ENCODE results near the gene TRIM63. TPM values are rescaled to one million over a fixed set of nuclear protein-coding genes. Genes with fewer than 3 reads are reported as not detected.

The TRIM63 gene
- polyA plus RNA-seq, 4 donors = 0.51 to 0.86 (median 0.77) TPM

DNA sequence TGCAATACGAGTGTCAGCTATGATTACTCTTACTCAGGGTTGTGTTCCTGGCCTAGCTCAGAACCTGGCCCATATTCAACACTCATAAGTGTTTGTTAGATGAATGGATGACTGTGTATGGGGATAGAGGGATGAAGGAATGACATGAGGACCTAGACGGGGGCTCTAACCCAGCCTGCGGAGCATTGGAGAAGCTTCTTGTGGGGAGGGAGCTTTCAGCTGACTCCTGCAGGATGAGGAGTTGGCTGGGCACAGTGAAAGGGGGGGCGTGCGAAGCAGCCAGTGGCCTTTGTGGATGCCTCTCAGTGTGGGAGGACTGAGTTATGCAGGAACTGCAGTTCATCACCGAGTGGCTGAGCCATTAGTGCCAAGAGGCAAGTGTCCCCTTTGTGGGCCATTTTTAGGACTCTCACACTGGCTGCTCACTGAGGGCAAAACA lies 47.1 kb downstream of the TRIM63 start:
- DNase-seq (ENCODE audit: low read depth in 4 of 4, low spot score in 3 of 4) = no peak

DNA sequence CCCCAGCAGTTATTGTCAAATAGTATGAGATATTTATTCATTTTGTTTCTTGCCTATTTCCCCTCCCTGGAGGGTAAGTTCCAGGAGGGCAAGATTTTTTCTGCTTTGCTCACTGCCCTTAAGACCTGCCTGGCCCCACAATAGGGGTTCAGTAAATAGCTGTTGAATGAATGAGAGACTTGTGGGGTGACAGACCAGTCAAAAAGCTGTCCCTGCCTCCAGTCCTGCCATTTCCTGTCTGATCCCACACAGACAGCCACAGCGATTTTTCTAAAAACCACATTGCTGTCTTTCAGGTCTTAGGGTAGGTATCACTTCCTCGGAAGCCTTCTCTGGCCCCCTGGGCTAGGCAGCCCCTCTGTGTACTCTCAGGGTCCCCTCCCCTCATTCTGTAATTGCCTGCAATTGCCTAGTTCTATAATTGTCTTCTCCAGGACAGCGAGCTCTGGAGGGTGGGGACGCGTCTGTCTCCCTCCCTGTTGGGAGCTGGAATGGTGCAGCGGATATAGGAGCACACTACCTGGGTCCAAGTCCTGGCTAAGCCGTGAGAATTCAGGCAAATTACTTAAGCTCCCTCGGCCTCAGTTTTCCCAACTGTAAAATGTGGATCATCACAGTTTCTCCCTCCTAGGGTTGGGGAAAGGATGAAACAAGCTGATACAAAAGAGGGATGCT lies 47.7 kb downstream of the TRIM63 start:
- DNase-seq (ENCODE audit: low read depth in 4 of 4, low spot score in 3 of 4) = no peak

DNA sequence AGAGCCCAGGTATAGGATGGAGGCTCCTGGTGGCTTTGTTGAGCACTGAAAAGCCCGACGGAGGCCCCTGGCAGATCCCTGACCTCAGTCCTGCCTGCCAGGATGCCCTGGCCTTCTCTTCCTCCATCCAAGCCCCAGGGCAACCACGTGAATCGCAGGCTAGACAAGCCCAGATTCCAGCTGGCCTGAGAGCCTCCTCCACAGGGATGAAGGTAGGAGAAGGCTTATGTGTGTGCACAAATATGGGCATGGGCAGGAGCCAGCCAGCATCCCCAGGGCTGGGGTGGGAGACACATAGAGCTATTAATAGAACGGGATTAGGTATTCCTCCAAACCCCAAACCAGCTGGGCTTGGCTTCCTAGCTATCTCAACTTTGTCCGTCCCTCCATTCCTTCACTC lies 49.8 kb downstream of the TRIM63 start:
- no peak for DNase-seq (ENCODE audit: low read depth in 4 of 4, low spot score in 3 of 4)

DNA sequence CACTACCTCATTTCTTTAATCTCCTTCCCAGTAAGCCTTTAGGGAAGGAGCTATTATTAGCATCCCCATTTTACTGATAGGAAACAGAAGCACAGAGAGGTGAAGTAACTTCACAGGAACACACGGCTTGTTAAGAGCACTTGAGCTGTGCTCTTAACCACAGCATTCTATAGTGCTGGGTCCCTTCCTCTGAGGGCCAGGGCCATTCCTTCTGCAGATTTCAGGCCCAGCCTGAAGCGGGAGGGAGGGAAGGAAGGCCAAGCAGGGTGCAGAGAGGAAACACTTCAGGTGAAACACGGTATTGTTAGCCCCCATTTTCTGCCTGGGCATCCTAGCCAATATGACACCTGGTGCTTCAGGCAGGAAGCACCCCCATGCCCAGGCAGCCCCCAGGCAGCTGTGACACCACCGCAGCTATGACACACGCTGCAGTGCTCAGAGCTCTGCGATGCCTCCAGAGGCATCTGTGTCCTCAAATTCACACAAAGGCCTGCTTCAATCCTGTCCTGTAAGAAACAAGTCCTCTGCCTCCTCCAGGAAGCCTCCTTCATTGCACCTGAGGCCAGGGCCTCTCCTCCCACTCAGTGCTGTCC lies 50.4 kb downstream of the TRIM63 start:
- DNase-seq (ENCODE audit: low read depth in 4 of 4, low spot score in 3 of 4) = no peak

DNA sequence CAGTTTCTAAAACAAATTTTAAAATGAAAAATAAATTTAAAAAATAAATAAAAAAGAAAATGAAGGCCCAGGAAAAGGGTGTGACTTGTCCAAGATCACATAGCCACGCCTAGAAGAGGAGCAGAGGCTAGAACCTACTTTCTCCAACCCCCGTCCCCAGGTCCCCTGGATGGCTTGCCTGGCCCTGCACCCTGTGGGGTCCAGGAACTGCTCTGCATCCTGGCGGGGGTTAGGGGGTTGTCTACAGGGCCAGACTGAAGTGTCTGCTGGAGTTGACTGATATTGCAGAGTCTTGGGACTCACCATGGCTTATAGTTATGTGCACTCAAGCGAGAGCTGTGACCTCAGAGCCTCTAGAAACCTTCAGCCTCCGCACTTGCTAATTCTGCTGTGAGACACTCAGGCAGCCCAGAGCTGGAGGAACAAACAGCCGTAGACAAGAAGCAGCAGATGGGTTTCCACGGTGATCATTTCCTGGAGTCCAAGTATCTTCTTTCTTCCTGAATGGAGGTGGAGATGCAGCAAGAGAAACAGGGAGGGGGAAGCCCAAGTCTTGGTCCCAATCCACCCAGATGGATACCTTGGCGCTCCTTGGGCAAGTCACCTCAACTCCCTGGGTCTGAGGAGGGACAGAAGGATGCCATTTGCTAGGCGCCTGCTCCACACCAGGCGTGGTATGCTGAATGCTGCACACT lies 51.0 kb downstream of the TRIM63 start:
- DNase-seq (ENCODE audit: low read depth in 4 of 4, low spot score in 3 of 4) = no peak

DNA sequence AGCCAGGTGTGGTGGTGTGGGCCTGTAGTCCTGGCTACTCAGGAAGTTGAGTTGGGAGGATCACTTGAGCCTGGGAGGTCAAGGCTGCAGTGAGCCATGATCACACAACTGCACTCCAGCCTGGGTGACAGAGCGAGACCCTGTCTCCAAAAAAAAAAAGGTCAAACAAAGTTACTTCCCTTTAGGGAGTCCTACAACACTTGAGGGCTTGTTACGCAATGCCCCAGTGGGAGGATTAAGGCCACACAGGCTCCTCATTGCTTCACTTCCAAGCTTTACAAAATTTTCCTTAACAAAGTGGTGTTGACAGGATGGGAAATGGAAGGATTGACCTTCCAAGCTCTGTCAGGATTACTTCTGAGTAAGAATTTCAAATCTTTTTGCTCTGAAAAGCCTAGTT lies 52.1 kb downstream of the TRIM63 start:
- DNase-seq (ENCODE audit: low read depth in 4 of 4, low spot score in 3 of 4) = no peak

DNA sequence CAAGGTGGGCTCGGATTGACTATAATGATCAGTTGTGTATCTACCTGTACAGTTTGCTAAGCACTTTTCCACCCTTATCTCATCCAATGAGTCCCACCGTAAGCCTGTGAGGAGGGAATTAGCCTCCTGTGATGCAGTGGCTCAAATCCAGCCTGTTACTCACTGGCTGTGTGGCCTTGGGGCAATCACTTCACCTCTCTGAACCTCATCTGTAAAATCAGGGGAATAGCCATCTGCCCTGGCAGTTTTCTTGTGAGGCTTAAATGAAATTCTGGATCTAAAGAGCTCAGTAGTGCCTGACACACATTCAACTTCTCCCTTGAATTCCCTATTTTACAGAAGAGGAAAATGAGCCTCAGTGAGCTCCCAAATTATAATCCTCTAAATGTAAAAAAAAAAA lies 53.3 kb downstream of the TRIM63 start:
- no peak for DNase-seq (ENCODE audit: low read depth in 4 of 4, low spot score in 3 of 4)

GRCh38 chr1:26012864-26013263 lies 54.6 kb downstream of the TRIM63 start:
- DNase-seq (ENCODE audit: low read depth in 4 of 4, low spot score in 3 of 4) = no peak

- no peak for DNase-seq (ENCODE audit: low read depth in 4 of 4, low spot score in 3 of 4)
Observed at GRCh38 chr1:26010825-26011224, 56.6 kb downstream of the TRIM63 start.

GRCh38 chr1:26009796-26010447 lies 57.5 kb downstream of the TRIM63 start:
- peak in 1 of 4 donors; percentile 7 for DNase-seq (ENCODE audit: low read depth in 4 of 4, low spot score in 3 of 4)

- DNase-seq (ENCODE audit: low read depth in 4 of 4, low spot score in 3 of 4) = no peak
Observed at GRCh38 chr1:26006710-26007109, 60.7 kb downstream of the TRIM63 start.

DNA sequence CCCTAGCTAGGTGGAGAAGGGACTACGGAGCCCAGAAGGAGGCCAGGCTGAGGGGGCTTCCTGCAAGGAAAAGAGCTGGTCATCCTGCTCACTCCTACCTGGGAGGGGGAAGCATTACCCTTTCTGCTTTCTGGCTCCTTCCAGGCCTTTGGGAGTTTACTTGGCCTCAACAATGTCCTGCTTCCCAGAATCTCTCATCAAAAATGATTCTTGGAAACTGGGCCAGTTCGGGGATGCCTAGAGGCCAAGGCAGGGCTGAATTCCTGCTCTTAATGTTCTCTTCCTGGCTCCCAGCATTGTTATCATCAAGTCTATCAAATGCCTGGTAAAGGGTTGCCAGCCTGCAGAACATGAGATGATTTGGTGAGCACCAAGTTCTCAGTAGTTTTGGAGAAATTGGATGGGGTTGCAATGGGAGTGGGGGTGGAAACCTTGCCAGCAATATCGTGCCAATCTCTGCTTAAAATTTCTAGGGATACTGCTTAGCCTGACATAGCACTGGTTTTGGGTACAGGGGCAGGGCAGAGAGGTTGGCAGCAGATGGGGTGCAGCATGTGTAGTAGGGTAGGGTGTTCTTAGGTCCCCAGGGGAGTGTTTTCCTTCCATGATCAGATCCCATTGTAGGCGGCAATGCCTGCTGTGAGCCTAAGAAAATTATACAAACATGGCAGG lies 61.9 kb downstream of the TRIM63 start:
- DNase-seq (ENCODE audit: low read depth in 4 of 4, low spot score in 3 of 4) = no peak

DNA sequence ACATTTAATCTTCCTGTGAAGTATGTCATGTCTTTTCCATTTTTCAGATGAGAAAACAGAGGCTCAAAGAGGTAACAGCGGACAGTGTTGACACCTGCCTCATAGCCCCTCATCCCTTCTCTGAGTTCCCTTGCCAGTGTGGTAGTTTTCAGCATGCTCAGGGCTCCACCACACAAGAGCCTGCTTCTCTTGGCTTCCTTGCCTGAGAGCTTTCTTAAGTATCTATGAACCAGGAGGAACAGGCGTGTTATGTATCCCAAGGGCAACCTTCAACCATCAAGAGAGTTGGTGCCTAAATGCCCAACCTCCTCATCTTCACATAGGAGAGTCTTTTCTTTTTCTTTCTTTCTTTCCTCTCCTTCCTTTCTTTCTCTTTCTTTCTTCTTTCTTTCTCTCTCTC lies 63.7 kb downstream of the TRIM63 start:
- no peak for DNase-seq (ENCODE audit: low read depth in 4 of 4, low spot score in 3 of 4)

DNA sequence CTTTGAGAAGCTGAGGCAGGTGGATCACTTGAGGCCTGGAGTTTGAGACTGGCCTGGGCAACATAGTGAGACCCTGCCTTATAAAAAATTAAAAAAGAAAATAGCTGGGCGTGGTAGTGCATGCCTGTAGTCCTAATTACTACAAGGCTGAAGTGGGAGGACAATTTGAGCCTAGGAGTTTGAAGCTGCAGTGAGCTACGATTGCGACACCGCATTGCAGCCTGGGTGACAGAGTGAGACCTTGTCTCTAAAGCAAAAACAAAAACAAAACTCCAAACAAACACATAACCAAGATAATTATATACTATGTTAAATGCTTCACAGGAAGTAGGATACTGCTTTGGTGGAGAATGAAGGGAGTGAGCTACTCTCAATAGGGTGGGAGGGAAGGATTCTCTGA lies 64.2 kb downstream of the TRIM63 start:
- no peak for DNase-seq (ENCODE audit: low read depth in 4 of 4, low spot score in 3 of 4)

Other genes with a start within 250 kb of the TRIM63 start
- gene MTFR1L, start 247.7 kb downstream of the TRIM63 start, polyA plus RNA-seq (ENCODE audit: insufficient read length in 4 of 4) = 100 to 1,000 TPM in 2 of 4 donors, 10 to 100 TPM in 2; 87.9 to 106 (median 96.7) TPM
- 1 to 10 TPM; 2.8 to 4.7 (median 4.2) TPM for gene AUNIP, start 208.2 kb downstream of the TRIM63 start, polyA plus RNA-seq (ENCODE audit: insufficient read length in 4 of 4)
- gene PAQR7, start 191.9 kb downstream of the TRIM63 start, polyA plus RNA-seq (ENCODE audit: insufficient read length in 4 of 4) = 10 to 100 TPM; 27.3 to 32.4 (median 30.5) TPM
- 1,000 to 10,000 TPM; 1,142 to 1,361 (median 1,291) TPM for gene STMN1, start 161.2 kb downstream of the TRIM63 start, polyA plus RNA-seq (ENCODE audit: insufficient read length in 4 of 4)
- 10 to 100 TPM; 17.1 to 22.2 (median 19.1) TPM for gene PAFAH2, start 69.6 kb downstream of the TRIM63 start, polyA plus RNA-seq (ENCODE audit: insufficient read length in 4 of 4)
- 1 to 10 TPM; 1.0 to 1.7 (median 1.4) TPM for gene EXTL1, start 45.9 kb downstream of the TRIM63 start, polyA plus RNA-seq (ENCODE audit: insufficient read length in 4 of 4)
- gene SLC30A2, start 21.5 kb downstream of the TRIM63 start, polyA plus RNA-seq (ENCODE audit: insufficient read length in 4 of 4) = 1 to 10 TPM; 3.1 to 6.8 (median 4.8) TPM
- 10 to 100 TPM; 17.9 to 23.1 (median 22.2) TPM for gene PDIK1L, start 44.2 kb upstream of the TRIM63 start, polyA plus RNA-seq (ENCODE audit: insufficient read length in 4 of 4)
- 1 to 10 TPM; 1.2 to 1.7 (median 1.3) TPM for gene FAM110D, start 91.4 kb upstream of the TRIM63 start, polyA plus RNA-seq (ENCODE audit: insufficient read length in 4 of 4)
- gene C1orf232, start 101.3 kb upstream of the TRIM63 start, polyA plus RNA-seq (ENCODE audit: insufficient read length in 4 of 4) = under 1 TPM in 1 of 4 donors, not detected in 3; 0.17 TPM
- gene ZNF593, start 102.3 kb upstream of the TRIM63 start, polyA plus RNA-seq (ENCODE audit: insufficient read length in 4 of 4) = 10 to 100 TPM; 11.4 to 29.1 (median 14.6) TPM
- gene ZNF593OS, start 104.2 kb upstream of the TRIM63 start, polyA plus RNA-seq (ENCODE audit: insufficient read length in 4 of 4) = 1 to 10 TPM in 2 of 4 donors, under 1 TPM in 2; 0.61 to 1.3 (median 1.1) TPM
- 10 to 100 TPM; 10.7 to 16.2 (median 14.0) TPM for gene CNKSR1, start 109.9 kb upstream of the TRIM63 start, polyA plus RNA-seq (ENCODE audit: insufficient read length in 4 of 4)
- gene CATSPER4, start 123.0 kb upstream of the TRIM63 start, polyA plus RNA-seq (ENCODE audit: insufficient read length in 4 of 4) = under 1 TPM in 1 of 4 donors, not detected in 3; 0.08 TPM
- gene CEP85, start 166.6 kb upstream of the TRIM63 start, polyA plus RNA-seq (ENCODE audit: insufficient read length in 4 of 4) = 10 to 100 TPM; 13.4 to 17.1 (median 15.9) TPM
- gene SH3BGRL3, start 212.5 kb upstream of the TRIM63 start, polyA plus RNA-seq (ENCODE audit: insufficient read length in 4 of 4) = 100 to 1,000 TPM in 3 of 4 donors, 10 to 100 TPM in 1; 99.2 to 120 (median 108) TPM
- gene UBXN11, start 239.0 kb upstream of the TRIM63 start, polyA plus RNA-seq (ENCODE audit: insufficient read length in 4 of 4) = 10 to 100 TPM; 36.2 to 48.0 (median 38.8) TPM

Measured in right renal pelvis (tissue), 4 donors.